H4 (cell line): ENCODE results near the gene ABCB6. TPM values are rescaled to one million over a fixed set of nuclear protein-coding genes. Genes with fewer than 3 reads are reported as not detected.

Source experiments
- DNase-seq: peaks from one replicate; pipeline ENCODE4 v3.0.0-alpha.2; 2015; ENCODE audit warnings: low spot score
- total RNA-seq: library from RNA; depleted of rRNA; stranded (reverse); fragments of >200 nt; shearing (Covaris generic); gene quantifications from 2 replicates; pipeline ENCODE4 v1.2.3, GENCODE V29; 2014; rRNA removed

The ABCB6 gene
- total RNA-seq, 1 experiment from 2014 or later, result 47.2 TPM

GRCh38 chr2:219168932-219169331, 49.8 kb downstream of the ABCB6 start:
- no peak for DNase-seq

GRCh38 chr2:219168526-219168925, 50.2 kb downstream of the ABCB6 start:
- DNase-seq, result no peak

- no peak for DNase-seq
Measured at GRCh38 chr2:219167997-219168396, 50.8 kb downstream of the ABCB6 start.

GRCh38 chr2:219165058-219165911, 53.5 kb downstream of the ABCB6 start:
- DNase-seq, result no peak

GRCh38 chr2:219163156-219163555, 55.6 kb downstream of the ABCB6 start:
- no peak for DNase-seq

- DNase-seq, result no peak
Measured at GRCh38 chr2:219161097-219161496, 57.7 kb downstream of the ABCB6 start.

GRCh38 chr2:219160186-219161017, 58.4 kb downstream of the ABCB6 start, which contains the start of gene NHEJ1:
Gene NHEJ1, minus strand, starts transcription at chr2:219160815. Its CDS starts 2,453 bp downstream, at chr2:219158362.
- peak; percentile 86 for DNase-seq

Other genes starting within 250 kb of the ABCB6 start
- not detected in 2 replicates for gene FEV, start 233.8 kb downstream of the ABCB6 start, total RNA-seq
- not detected in 2 replicates for gene CRYBA2, start 225.5 kb downstream of the ABCB6 start, total RNA-seq
- gene CFAP65, start 177.4 kb downstream of the ABCB6 start, total RNA-seq, result 0.10 TPM in 1 of 2 replicates, not detected in the other
- gene IHH, start 158.0 kb downstream of the ABCB6 start, total RNA-seq, result not detected in 2 replicates
- 20.9 and 27.4 TPM in 2 replicates for gene NHEJ1, start 58.1 kb downstream of the ABCB6 start, total RNA-seq
- gene SLC23A3, start 48.9 kb downstream of the ABCB6 start, total RNA-seq, result 0.12 TPM in 1 of 2 replicates, not detected in the other
- 10.8 and 13.3 TPM in 2 replicates for gene CNPPD1, start 42.0 kb downstream of the ABCB6 start, total RNA-seq
- 52.8 and 53.3 TPM in 2 replicates for gene RETREG2, start 40.7 kb downstream of the ABCB6 start, total RNA-seq
- 22.7 and 37.4 TPM in 2 replicates for gene ZFAND2B, start 12.2 kb downstream of the ABCB6 start, total RNA-seq
- 46.4 and 73.6 TPM in 2 replicates for gene ATG9A, start 10.7 kb upstream of the ABCB6 start, total RNA-seq
- 9.2 and 17.2 TPM in 2 replicates for gene ANKZF1, start 10.8 kb upstream of the ABCB6 start, total RNA-seq
- 5.7 and 7.6 TPM in 2 replicates for gene GLB1L, start 26.5 kb upstream of the ABCB6 start, total RNA-seq
- 32.8 and 42.1 TPM in 2 replicates for gene STK16, start 26.5 kb upstream of the ABCB6 start, total RNA-seq
- gene TUBA4B, start 34.3 kb upstream of the ABCB6 start, total RNA-seq, result not detected in 2 replicates
- 6.2 and 9.3 TPM in 2 replicates for gene TUBA4A, start 35.0 kb upstream of the ABCB6 start, total RNA-seq
- 16.1 and 18.3 TPM in 2 replicates for gene DNAJB2, start 60.4 kb upstream of the ABCB6 start, total RNA-seq
- 6.8 and 10.0 TPM in 2 replicates for gene PTPRN, start 90.4 kb upstream of the ABCB6 start, total RNA-seq
- not detected in 2 replicates for gene RESP18, start 113.8 kb upstream of the ABCB6 start, total RNA-seq
- 79.9 and 87.7 TPM in 2 replicates for gene DNPEP, start 169.0 kb upstream of the ABCB6 start, total RNA-seq
- 0.68 and 1.2 TPM in 2 replicates for gene DES, start 199.4 kb upstream of the ABCB6 start, total RNA-seq
- 2.5 and 3.7 TPM in 2 replicates for gene SPEG, start 215.9 kb upstream of the ABCB6 start, total RNA-seq